ENCODE measurements around the gene BTG1.
A peak's percentile ranks its signal among the peaks of the same experiment; 100 is the strongest.

Gene BTG1, protein sequence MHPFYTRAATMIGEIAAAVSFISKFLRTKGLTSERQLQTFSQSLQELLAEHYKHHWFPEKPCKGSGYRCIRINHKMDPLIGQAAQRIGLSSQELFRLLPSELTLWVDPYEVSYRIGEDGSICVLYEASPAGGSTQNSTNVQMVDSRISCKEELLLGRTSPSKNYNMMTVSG

DNA sequence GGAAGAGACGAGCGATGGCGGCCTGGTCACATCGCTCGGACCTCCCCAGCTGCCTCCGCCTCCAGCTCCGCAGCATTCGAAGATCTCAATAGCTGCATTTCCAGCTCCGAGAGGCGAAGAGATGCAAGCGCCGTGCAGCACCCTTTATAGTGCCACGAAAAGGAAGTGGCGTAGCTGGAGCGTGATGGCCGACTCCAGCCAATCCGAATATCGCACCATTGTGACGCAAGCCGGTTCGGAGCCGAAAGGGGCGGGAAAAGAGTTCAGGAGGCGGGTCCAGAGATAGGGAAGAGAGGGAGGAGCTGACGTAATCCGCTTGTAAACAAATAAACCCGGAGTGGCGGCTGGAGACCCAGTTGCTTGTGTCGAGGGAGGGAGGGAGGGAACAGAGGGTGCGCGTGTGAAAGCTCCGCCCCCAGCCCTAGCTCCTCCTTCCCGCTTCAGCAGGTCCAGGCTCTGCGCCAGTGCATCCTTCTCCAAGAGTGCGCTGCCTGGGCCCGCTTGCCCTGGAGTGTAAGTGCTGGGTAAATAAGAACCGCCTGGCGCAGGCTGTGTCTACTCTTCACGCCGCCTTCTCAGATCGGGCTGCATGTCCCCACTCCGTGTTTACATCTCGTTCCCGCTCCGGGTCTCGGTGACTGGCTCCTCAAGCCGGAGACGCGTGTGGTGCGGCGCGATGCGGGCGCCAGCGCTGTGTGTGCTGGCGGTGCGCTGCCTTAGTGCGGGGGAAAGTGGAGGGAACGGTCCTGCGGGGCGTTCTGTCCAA, at the start of gene BTG1:
Gene BTG1, minus strand, starts transcription at position 116 of the 766 bp plus-strand sequence. CDS start 311 bp downstream, outside the sequence.
- DNase-seq, result peak; percentile 98

DNA sequence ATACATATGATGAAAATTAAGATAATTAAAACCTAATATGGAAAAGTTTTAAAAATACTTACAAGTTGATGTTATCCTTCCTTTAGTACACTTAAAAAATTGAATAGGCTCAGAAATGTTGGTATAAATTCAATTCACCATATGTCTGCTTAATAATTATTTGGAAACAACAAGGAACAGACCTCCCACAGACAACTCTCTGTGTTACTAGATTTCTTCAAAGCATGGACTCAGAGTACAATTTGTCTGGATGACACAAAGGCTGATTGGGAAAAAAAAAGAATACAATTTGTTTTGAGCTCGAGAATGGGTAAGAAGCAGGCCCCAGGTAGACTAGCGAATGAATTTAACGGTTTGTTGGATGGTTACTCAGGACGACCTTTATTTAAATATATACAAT, 48.9 kb upstream of the BTG1 start:
- DNase-seq, result no peak

DNA sequence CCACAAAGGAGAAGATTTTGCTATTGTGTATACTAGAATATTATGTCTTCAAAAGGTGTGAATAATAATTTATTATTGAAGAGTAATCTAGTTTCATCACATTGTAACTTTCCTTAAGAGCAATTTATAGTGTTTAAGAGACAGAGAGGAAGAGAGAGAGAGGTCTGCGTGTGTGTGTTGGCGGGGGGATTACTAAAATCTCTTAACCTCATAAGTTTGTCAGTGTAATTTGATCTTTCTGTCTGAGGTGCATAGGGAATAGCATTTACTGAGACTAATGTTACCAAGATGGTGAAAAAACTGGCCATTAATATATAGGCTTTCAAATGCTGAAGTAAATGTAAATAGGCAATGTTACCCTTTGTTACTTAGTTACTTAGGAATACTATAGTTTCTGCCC, 48.2 kb upstream of the BTG1 start:
- DNase-seq, result no peak

DNA sequence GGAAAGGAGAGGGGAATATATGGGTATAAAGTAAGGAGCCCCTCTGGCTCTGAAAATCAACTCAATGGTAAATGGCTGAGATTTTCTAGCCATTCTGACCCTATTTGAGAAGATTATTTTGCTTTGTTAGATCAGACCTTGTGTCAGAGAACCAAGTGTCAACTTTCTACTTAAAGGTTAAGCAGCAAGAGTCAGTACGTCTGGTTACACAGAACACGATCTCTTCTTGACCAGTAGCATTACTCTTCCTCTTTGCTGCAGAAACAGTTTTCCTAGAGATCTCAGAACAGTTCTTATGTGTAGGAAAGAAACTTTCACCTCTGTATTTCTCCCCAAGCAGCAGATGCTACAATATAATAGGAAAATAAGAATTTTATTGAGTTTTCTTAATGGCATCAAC, 47.4 kb upstream of the BTG1 start:
- DNase-seq, result no peak

DNA sequence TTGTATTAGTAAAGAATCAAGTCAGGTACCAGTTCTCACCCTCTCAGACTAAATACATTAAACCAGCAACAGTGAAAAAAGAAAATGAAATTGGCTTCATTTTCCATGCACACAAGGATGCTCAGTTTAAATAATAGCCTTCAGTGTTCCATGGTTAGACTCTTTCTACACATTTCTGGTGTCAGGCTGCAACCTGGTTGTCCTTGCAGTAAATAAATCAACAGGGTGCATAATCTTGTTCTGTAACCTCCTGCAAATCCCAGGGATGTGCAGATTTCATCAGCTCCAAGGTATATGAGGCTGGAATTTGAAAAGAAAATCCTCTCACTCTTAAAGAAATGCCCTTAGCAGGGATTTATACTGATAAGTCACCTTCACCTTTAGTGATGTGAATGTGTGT, 46.7 kb upstream of the BTG1 start:
- DNase-seq, result no peak

DNA sequence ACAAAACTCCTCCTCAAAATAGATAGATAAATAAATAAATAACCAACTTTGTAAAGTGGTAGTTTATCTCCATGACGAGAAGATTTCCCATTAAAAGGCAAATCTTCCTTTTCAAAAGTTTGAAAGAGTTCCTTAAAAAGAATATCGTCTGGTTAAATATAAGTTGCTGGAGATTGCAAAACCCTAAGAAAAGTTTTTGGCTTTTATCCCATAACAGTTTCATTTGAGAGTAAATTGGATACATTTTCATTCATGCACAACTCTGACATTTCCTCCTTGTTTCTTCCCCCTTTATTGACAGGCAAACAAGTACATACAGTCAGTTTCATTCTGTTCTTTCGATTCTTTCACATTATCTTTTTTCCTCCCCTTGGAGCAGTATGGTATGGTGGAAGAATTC, 45.4 kb upstream of the BTG1 start:
- DNase-seq, result no peak

DNA sequence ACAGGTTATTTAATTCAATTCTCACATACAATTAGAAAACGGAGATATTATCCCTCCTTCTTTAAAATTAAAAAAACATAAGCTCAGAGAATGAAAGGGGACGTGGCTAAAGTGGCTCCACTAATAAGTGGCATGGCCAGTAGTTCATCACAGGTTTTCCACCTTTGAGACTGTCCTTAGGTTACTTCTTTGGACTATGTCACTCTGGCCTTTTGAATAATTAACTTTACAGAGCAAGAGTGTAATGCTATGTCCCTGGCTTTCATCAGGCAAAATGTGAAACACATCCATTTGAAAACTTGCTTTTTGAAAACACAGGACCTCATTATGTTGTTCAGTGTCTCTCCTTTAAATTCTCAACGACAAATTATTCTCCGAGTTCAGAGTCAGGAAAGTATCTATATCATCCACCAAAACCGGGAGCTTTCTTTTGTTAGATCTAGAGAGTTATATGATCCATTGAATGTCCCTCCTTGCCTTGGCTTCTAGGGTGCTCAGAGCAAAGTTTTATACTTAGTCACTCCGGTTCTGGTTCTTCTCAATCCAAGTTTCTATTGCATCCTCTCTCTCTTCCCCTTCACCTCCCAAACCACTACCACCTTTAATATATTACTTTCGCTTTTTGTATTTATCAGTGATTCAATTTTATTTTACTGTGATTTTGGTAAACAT, 43.0 kb upstream of the BTG1 start:
- no peak for DNase-seq

DNA sequence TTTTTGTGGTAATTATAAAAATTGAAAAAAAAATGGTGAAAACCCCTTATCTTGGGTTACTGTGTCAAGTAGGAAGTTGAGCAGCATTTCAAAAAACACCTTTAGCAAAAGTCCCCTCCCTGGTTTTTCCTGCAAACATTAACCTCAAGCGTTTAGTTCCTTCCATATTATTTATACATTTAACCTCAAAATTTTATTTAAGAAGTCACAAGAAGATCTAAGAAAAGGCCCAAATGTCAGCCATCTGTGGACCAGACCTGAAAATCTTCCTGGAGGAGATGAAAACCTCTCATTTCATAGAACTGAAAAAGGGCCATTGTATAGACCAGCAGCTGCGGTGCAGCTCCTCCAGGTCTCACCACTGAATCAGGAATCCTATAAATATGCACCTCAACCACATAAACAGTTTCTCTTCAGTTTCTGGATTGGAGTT, 40.4 kb upstream of the BTG1 start:
- DNase-seq, result no peak

DNA sequence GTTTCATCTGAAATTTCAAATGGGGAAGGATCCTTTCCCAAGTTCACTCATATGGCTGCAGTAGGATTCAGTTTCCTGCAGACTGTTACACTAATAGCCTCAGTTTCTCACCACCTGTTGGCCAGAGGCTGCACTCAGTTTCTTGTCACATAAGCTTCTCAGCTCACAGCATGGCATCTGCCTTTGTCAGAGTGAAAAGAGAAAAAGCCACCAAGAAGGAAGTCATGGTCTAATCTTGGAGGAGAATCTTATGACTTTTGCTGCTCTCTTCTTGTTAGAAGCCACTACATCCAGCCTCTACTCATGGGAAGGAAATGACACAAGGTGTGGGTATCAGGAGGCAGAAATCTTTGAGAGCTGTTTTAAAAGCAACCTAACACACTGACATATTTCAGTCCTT, 39.4 kb upstream of the BTG1 start:
- peak; percentile 34 for DNase-seq

DNA sequence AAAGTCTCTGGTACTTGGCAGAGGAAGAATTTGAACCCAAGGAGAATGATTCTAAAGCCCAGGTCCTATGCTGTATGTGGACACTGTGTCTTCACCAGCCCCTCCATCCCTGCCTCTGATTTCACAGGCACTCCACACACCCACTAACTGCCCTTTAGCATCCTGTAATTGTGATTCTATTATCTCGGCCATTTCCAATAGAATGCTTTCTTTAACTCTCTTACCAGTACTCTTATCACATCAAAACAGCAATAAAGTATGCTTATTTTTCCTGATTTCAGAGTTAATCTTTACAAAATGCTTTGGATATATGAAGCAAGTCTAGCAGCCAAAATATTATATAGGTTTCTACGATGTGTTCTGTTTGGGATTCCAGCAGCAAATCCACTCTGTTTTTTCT, 37.9 kb upstream of the BTG1 start:
- DNase-seq, result no peak

DNA sequence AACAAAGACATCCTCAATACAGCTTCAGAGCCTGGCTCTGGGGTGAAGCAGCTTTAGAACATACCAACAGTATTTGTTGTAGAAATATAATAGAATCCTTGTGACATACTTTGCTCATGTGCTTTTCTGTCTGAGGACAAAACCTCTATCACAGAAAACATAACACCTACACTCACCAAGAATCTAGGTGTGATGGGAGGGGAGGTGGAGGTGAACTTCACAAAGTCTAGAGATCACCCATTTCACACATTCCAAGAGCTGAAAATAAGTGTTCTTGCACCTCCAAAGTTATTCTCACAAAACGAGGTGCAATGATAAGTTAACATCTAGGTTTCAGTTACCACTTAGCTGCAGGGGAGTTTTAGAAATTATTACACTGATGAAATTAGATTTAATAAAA, 32.7 kb upstream of the BTG1 start:
- DNase-seq, result no peak

DNA sequence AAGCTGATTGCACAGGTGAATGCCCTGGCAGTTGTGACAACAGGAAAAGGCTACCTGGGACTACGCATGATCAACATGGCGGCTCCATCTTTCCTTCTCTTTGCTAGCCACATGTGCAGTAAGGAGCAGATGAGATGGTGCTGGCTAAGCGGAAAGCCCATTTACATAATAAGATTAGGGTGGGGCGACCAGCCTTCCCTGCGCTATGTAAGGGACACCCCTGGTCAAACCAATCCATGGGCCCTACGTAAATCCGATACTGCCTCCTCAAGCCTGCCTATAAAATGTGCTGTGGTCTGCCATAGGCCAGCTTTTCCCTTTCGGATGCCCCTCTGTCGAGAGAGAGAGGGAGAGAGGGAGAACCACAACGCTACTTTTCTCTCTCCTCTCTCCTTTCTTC, 31.0 kb upstream of the BTG1 start:
- DNase-seq, result no peak

DNA sequence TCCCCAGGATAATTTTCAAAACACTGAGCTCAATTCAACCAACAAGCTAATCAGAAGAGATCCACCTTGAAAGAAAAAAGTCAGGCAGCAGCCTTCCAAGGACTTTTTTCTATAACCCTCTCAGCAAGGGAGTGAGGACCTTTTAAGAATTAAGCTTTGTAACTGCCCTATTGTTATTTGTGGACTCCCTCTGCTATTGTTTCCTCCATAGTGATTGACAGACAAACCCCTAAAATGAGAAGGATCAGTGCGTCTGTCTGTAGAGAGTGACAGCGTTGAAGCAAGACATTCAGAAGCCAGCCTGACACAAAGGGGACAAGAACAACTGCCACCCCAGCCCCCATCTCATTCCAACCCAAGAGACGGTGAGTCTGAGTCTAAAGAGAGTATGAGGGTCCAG, 30.3 kb upstream of the BTG1 start:
- DNase-seq, result no peak

DNA sequence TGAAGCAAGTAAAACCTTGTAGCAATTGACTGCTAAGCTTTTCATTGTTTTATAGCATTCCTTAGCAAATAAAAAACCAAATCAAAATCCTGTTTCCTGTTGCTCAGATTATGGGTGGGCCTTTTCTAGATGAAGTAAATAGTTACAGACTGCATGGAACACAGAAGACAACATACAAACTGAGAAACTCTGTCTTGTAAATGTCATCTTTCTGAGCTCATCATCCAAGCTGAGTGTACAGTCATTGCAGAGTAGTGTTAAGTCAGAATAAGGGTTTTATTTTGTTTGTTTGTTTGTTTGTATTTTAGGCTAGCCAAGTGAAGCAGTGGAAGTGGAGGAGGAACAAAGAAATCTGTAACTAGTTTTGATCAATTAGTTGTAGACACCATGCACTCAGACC, 24.4 kb upstream of the BTG1 start:
- DNase-seq, result no peak

DNA sequence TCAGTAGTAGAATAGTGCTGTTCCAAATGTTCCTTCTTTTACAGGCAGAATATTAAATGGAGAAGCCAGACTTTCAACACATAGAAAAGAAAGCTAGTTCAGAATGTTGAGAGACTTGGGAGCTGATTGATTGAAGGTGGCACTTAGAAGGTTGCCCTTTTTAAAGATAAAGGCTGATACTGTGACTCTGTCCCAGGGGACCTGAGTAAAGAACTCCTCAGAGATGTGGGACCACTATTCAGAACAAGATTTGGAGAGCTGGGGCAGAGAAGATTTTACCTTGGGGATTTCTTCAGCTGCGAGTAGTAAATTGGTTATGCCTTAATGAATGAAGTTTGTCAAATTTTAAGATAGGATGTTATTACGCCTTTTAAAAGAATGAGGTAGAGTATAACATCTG, 21.4 kb upstream of the BTG1 start:
- no peak for DNase-seq

DNA sequence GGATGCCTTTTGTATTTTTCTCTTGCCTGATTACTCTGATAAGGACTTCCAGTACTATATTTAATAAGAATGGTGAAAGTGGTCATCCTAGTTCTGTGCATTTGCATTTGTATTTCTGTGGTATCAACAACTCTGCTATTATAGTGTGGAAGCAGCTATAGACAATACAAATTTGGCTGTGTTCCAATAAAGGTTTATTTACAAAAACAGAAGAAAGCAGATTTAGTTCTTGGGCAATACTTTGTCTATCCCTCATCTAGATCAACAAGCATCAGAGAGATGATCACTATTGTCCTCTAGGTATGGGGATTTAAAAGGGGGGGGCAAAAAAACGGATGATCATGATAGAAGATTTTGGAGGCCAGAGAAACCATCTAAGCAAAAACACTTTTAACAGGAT, 19.1 kb upstream of the BTG1 start:
- no peak for DNase-seq

DNA sequence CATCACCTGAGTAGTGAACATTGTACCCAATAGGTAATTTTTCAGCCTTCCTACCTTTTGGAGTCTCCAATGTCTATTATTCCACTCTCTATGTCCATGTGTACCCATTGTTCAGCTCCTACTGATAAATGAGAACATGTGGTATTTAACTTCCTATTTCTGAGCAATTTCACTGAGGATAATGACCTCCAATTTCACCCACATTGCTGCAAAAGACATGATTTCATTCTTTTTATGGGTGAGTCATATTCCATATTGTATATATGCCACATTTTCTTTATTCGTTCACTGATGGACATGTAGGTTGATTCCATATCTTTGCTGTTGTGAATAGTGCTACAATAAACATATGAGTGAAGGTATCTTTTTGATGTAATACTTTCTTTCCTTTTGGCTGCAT, 16.4 kb upstream of the BTG1 start:
- no peak for DNase-seq

DNA sequence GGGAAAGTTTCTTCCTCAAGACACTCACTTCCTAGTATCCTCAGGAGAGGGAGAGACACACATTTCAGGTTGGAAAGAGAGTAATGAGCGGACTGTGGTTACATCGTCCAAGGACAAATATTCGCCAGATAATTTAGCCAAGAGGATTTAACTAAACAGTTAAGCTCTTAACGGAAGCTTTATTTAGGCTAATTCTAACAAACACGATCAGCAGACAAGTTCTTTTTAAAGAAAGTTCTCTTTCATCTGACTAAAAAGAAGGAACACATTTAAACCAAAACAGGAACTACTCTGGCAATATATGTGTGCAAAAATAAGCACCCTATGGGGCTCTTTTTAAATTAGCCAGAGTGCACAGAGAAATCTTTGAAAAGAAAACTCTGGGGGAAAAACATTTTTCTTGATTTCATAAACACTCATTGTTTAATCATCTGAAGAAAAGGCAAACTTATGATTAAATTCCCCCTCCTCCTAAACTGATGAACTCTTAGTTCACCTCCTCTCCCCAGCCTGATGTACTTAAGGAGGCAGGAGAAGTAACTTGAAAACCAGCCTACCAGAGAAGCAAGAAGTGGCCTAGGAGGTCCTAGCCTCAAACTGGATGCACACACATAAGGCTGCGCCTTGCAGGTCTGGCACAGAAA, 13.3 kb upstream of the BTG1 start:
- DNase-seq, result no peak

DNA sequence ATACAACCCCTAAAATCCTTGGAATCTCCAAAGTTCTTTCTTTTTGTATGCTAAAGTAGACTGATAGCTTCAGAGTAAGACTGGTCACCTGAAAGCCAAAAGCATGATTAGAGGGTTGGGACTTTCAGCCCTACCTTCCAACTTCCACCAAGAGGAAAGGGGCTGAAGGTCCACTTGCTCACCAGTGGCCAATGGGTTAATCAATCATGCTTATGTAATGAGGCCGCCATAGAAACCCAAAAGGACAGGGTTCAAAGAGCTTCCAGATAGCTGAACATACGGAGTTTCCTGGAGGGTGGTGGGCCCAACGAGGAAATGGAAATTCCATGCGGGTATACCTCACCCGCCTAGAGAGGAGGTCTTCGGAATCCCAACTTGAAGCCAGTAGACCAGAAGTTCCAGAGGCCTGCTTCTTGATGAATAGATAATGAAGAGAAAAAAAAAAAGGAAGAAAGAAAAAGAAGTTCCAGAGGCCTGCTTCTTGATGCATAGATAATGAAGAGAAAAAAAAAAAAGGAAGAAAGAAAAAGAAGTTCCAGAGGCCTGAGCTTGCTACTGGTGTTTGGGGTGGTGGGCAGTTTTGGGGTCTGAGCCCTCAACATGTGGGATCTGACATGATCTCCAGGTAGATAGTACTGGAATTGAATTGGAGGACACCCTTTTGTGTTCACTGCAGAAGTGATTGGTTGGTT, 11.2 kb upstream of the BTG1 start:
- DNase-seq, result no peak

DNA sequence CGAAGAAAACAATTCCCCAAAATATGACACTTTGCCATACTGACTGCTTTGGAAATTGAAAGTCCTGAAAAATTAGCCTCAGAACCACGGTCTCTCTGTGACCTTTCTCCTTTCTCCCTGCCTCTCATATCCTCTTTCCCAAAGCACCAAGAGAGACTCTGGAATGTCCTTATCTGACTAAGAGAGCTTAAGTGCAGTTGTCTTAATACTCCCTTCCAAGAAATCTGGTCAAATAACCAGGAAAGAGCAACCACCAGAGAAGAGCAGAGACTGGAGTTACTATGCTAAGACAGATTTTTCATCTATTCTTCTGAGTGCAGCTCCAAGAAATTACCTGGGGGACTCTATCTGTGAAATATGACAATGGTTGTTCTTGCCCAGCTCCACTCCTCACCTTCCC, 10.5 kb upstream of the BTG1 start:
- DNase-seq, result no peak

DNA sequence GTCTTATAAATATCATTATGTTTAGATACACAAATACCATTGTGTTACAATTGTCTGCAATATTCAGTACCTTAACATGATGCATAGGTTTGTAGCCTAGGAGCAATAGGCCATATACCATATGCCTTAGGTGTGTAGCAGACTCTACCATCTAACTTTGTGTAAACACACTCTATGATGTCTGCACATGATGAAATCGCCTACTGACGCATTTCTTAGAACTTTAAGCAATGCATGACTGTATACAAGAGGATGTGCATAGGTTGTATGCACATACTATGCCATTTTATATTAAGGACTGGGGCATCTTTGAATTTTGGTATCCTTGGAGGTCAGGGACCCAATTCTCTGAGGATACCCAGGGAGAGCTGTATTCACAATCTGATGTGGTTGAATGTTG, 10.1 kb upstream of the BTG1 start:
- DNase-seq, result no peak

DNA sequence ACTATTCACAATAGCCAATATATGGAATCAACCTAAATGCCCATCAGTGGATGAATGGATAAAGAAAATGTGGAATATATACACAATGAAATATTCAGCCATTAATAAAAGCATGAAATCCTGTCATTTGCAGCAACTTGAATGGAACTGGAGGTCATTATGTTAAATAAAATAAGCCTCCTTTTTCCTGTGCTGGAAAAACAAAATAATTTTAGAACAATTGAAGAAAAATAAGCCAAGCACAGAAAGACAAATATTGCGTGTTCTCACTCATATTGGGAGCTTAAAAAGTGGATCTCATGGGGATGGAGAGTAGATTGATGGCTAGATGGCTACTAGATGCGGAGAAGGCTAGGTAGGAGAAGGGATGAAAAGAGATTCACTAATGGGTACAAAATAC, 6.3 kb upstream of the BTG1 start:
- no peak for DNase-seq

DNA sequence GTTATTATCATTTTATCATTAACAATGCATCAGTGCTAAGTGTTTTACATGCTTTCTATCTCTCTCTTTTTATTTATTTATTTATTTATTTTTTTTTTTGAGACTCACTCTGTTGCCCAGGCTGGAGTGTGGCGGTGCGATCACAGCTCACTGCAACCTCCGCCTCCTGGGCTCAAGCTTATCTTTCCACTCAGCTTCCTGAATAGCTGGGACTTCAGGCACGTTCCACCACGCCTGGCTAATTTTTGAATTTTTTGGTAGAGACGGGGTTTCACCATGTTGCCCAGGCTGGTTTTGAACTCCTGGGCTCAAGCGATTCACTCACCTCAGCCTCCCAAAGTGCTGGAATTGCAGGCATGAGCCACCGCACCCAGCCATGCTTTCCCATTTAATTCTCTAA, 3.9 kb upstream of the BTG1 start:
- no peak for DNase-seq

Measured in stimulated activated CD4-positive, alpha-beta T cell treated with anti-CD3 and anti-CD28 coated beads, Interleukin-15, amount 100 ng/mL, for 24 hours (primary cell).